ENCODE data around the gene GNG2. TPM values are rescaled to one million over a fixed set of nuclear protein-coding genes. Genes with fewer than 3 reads are reported as not detected.

Gene GNG2
- total RNA-seq, 1 experiment from 2014 or later = 18.9 TPM

- peak; percentile 95 for DNase-seq (ENCODE audit: low spot score)
- POLR2A ChIA-PET (ENCODE audit: low non-redundant PET) = no interaction called here
- H3K9me3 ChIP-seq (ENCODE audit: low read depth, low read length, poor library complexity, severe bottlenecking) = no peaks in the 10 kb centered on the region
- intact Hi-C loops (cut with micrococcal nuclease; ENCODE audit: unreplicated experiment) = loop anchor here (10.0 kb wide), 1 partner anchor 285 kb away; no protein-coding TSS in a partner anchor
- TF ChIP-seq CTCF (conservative IDR thresholded peaks at IDR 0.05; ENCODE audit: low read depth, low read length) (no peak), EZH2 (IDR thresholded peaks at IDR 0.05; ENCODE audit: borderline replicate concordance, low read depth, low read length, poor library complexity, severe bottlenecking) (no peak)
- no peaks in the 10 kb centered on the region for H3K27me3 ChIP-seq (replicated peaks; ENCODE audit: insufficient read depth, low read depth, low read length, poor library complexity)
- H3K27ac ChIP-seq (ENCODE audit: low read depth, low read length, poor library complexity, severe bottlenecking) = peak within 1 kb of the TSS; percentile 81
- BruUV-seq (replicated peaks) = no TSS peak
- peak within 1 kb of the TSS; percentile 81 for H3K4me3 ChIP-seq (ENCODE audit: low read depth, low read length, poor library complexity, severe bottlenecking)
- peaks cover 37% of the 10 kb centered on the region for H3K36me3 ChIP-seq (ENCODE audit: insufficient read depth, low read length, poor library complexity, severe bottlenecking)
- H3K4me1 ChIP-seq (ENCODE audit: insufficient read depth, low read length, poor library complexity, severe bottlenecking) = peaks cover 3% of the 10 kb centered on the region
- CTCF ChIA-PET = no interaction called here
Observed at GRCh38 chr14:51989293-51990234, 129.2 kb downstream of the GNG2 start, which contains the start of gene RTRAF. Gene RTRAF, plus strand, starts transcription at chr14:51989546. Its CDS starts 94 bp downstream, at chr14:51989640.

- ChIA-PET CTCF (no interaction called here), POLR2A (ENCODE audit: low non-redundant PET) (no interaction called here)
- Histone ChIP-seq H3K9me3 (ENCODE audit: low read depth, low read length, poor library complexity, severe bottlenecking) (no peaks in the 10 kb centered on the region), H3K36me3 (ENCODE audit: insufficient read depth, low read length, poor library complexity, severe bottlenecking) (peaks cover 46% of the 10 kb centered on the region), H3K4me3 (ENCODE audit: low read depth, low read length, poor library complexity, severe bottlenecking) (peak overlapping the region; percentile 81), H3K27me3 (replicated peaks; ENCODE audit: insufficient read depth, low read depth, low read length, poor library complexity) (no peaks in the 10 kb centered on the region), H3K4me1 (ENCODE audit: insufficient read depth, low read length, poor library complexity, severe bottlenecking) (peaks cover 3% of the 10 kb centered on the region), H3K27ac (ENCODE audit: low read depth, low read length, poor library complexity, severe bottlenecking) (no peak overlapping the region)
- DNase-seq (ENCODE audit: low spot score) = no peak
- TF ChIP-seq CTCF (conservative IDR thresholded peaks at IDR 0.05; ENCODE audit: low read depth, low read length) = no peak
- TF ChIP-seq EZH2 (IDR thresholded peaks at IDR 0.05; ENCODE audit: borderline replicate concordance, low read depth, low read length, poor library complexity, severe bottlenecking) = no peak
- intact Hi-C loops (cut with micrococcal nuclease; ENCODE audit: unreplicated experiment) = loop anchor here (10.0 kb wide), 1 partner anchor 284 kb away; no protein-coding TSS in a partner anchor
- no TSS peak for BruUV-seq (replicated peaks)
Observed at GRCh38 chr14:51990488-51990887, 130.1 kb downstream of the GNG2 start.

- no peaks in the 10 kb centered on the region for H3K9me3 ChIP-seq (ENCODE audit: low read depth, low read length, poor library complexity, severe bottlenecking)
- CTCF ChIA-PET = interaction anchor here (0.6 kb wide), 1 partner anchor 340 kb away, joined by 6 read pairs; no protein-coding TSS in a partner anchor
- no peak overlapping the region for H3K27ac ChIP-seq (ENCODE audit: low read depth, low read length, poor library complexity, severe bottlenecking)
- POLR2A ChIA-PET (ENCODE audit: low non-redundant PET) = no interaction called here
- TF ChIP-seq EZH2 (IDR thresholded peaks at IDR 0.05; ENCODE audit: borderline replicate concordance, low read depth, low read length, poor library complexity, severe bottlenecking) = no peak
- TF ChIP-seq CTCF (conservative IDR thresholded peaks at IDR 0.05; ENCODE audit: low read depth, low read length) = no peak
- no peaks in the 10 kb centered on the region for H3K27me3 ChIP-seq (replicated peaks; ENCODE audit: insufficient read depth, low read depth, low read length, poor library complexity)
- peaks cover 3% of the 10 kb centered on the region for H3K4me1 ChIP-seq (ENCODE audit: insufficient read depth, low read length, poor library complexity, severe bottlenecking)
- H3K36me3 ChIP-seq (ENCODE audit: insufficient read depth, low read length, poor library complexity, severe bottlenecking) = peaks cover 69% of the 10 kb centered on the region
- DNase-seq (ENCODE audit: low spot score) = no peak
- H3K4me3 ChIP-seq (ENCODE audit: low read depth, low read length, poor library complexity, severe bottlenecking) = no peak overlapping the region
- BruUV-seq (replicated peaks) = no TSS peak
- intact Hi-C loops (cut with micrococcal nuclease; ENCODE audit: unreplicated experiment) = loop anchor here (10.0 kb wide), 1 partner anchor 281 kb away; no protein-coding TSS in a partner anchor
Observed at GRCh38 chr14:51993285-51993920, 133.0 kb downstream of the GNG2 start.
